ENCODE results near the gene UNC79. TPM values are rescaled to one million over a fixed set of nuclear protein-coding genes. Genes with fewer than 3 reads are reported as not detected.

The UNC79 gene
- total RNA-seq, 1 donor from 2014 or later, result 0.29 TPM

DNA sequence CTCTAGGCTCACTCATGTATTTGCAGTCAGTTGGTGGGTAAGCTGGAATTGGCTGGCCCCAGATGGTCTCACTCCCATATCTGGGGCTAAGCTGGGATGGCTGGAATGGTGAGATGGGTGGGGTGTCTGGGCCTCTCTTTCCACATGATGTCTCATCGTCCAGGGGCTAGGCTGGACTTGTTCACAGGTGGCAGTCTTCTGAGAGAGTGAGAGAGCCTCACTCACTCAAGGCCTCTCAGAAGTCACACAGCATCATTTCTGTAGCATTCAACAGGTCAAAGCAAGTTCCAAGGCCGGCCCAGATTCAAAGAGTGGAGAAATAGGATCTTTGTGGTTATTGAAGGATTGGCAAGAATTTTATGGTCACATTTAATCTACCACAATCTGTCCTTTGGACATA is 102.7 kb downstream of the UNC79 start:
- H3K4me3 ChIP-seq (ENCODE audit: low read depth, low read length), result no peak overlapping the region
- TF ChIP-seq, protein P1, sequence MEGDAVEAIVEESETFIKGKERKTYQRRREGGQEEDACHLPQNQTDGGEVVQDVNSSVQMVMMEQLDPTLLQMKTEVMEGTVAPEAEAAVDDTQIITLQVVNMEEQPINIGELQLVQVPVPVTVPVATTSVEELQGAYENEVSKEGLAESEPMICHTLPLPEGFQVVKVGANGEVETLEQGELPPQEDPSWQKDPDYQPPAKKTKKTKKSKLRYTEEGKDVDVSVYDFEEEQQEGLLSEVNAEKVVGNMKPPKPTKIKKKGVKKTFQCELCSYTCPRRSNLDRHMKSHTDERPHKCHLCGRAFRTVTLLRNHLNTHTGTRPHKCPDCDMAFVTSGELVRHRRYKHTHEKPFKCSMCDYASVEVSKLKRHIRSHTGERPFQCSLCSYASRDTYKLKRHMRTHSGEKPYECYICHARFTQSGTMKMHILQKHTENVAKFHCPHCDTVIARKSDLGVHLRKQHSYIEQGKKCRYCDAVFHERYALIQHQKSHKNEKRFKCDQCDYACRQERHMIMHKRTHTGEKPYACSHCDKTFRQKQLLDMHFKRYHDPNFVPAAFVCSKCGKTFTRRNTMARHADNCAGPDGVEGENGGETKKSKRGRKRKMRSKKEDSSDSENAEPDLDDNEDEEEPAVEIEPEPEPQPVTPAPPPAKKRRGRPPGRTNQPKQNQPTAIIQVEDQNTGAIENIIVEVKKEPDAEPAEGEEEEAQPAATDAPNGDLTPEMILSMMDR (conservative IDR thresholded peaks at IDR 0.05; ENCODE audit: low read depth, low read length), result no peak
- DNase-seq (ENCODE audit: low read depth), result no peak

- peak; percentile 66 for DNase-seq (ENCODE audit: low read depth)
- H3K4me3 ChIP-seq (ENCODE audit: low read depth, low read length), result no peak overlapping the region
- TF ChIP-seq, protein P1 (conservative IDR thresholded peaks at IDR 0.05; ENCODE audit: low read depth, low read length), result no peak
Measured at GRCh38 chr14:93533842-93534241, 103.1 kb downstream of the UNC79 start.

DNA sequence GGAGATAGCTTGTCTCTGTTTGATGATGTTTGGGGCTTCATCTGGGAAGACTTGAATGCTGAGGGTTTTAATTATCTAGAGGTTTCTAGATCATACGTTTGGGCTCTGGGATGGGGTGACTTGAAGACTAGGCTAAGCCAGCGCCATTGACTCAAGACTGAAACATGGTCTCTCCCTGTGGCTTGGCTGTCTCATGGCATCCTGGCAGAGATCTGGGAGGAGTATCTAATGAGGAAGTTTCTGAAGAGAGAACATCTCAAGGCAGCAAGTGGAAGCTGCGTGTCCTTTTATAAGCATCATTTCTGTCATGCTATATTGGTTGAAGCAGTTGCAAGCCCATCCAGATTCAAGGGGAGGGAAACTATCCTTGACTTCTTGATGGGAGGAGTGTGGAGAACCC is 104.8 kb downstream of the UNC79 start:
- TF ChIP-seq, protein P1 (conservative IDR thresholded peaks at IDR 0.05; ENCODE audit: low read depth, low read length), result no peak
- no peak for DNase-seq (ENCODE audit: low read depth)
- no peak overlapping the region for H3K4me3 ChIP-seq (ENCODE audit: low read depth, low read length)

- H3K4me3 ChIP-seq (ENCODE audit: low read depth, low read length), result no peak overlapping the region
- TF ChIP-seq, protein P1 (conservative IDR thresholded peaks at IDR 0.05; ENCODE audit: low read depth, low read length), result peak; percentile 66
- DNase-seq (ENCODE audit: low read depth), result no peak
Measured at GRCh38 chr14:93536945-93537344, 106.2 kb downstream of the UNC79 start.

- H3K4me3 ChIP-seq (ENCODE audit: low read depth, low read length), result no peak overlapping the region
- DNase-seq (ENCODE audit: low read depth), result no peak
- TF ChIP-seq, protein P1 (conservative IDR thresholded peaks at IDR 0.05; ENCODE audit: low read depth, low read length), result no peak
Measured at GRCh38 chr14:93537951-93538350, 107.2 kb downstream of the UNC79 start.

DNA sequence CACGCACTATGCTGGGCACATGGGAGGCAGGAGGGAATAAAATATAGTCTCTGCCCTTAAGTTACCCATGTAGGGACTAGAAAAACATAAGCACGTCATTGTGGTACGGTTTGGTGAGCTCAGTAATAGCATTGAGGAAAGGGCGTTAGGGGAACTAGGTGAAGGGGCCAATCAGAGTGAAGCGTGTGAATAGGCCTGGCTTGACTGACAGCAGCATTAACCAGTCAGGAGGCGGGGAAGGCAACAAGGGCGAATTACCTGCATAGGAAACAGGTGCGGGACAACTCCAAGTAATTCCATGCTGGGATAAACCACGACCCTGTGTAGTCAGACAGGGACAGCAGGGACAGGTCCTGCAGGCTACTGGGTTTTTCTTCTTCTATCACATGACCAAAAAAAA is 107.7 kb downstream of the UNC79 start:
- no peak for DNase-seq (ENCODE audit: low read depth)
- TF ChIP-seq, protein P1 (conservative IDR thresholded peaks at IDR 0.05; ENCODE audit: low read depth, low read length), result no peak
- no peak overlapping the region for H3K4me3 ChIP-seq (ENCODE audit: low read depth, low read length)

- DNase-seq (ENCODE audit: low read depth), result no peak
- TF ChIP-seq, protein P1 (conservative IDR thresholded peaks at IDR 0.05; ENCODE audit: low read depth, low read length), result no peak
- no peak overlapping the region for H3K4me3 ChIP-seq (ENCODE audit: low read depth, low read length)
Measured at GRCh38 chr14:93540235-93540634, 109.5 kb downstream of the UNC79 start.
